Endothelial cell of umbilical vein (primary cell): ENCODE data around the gene HIVEP3. TPM values are rescaled to one million over a fixed set of nuclear protein-coding genes. Genes with fewer than 3 reads are reported as not detected.

Experiments used
- BruUV-seq: library from RNA; stranded (reverse); fragments of 400-500 nt; replicated peaks from 2 replicates; lab custom pipeline; 2021; lab: Mats Ljungman, UMichigan
- CTCF ChIA-PET: fragments of 300-600, 350-600 bp; sonication (Branson Sonifier 250); formaldehyde crosslinking; loops from one replicate; lab custom pipeline; 2021; ENCODE audit warnings: antibody characterized with exemption, inconsistent platforms; lab: Charles Lee
- POLR2A ChIA-PET: fragments of 300-600, 350-600 bp; sonication (Branson Sonifier 250); formaldehyde crosslinking; loops from one replicate; lab custom pipeline; 2021; ENCODE audit warnings: antibody characterized with exemption, inconsistent platforms; lab: Charles Lee
- DNase-seq: peaks from one replicate; pipeline ENCODE4 v3.0.0-alpha.2; 2011; ENCODE audit warnings: low read depth, low spot score
- FAIRE-seq: peaks from 2 replicates; lab custom pipeline; 2011; peaks lifted over from hg19 to GRCh38; lab: Jason Lieb, UNC
- H2AFZ ChIP-seq: 2 replicates; pipeline ENCODE4 v1.6.0; 2012; ENCODE audit warnings: low read depth, low read length, control low read depth, inconsistent platforms
- H3K27ac ChIP-seq: 2 replicates; pipeline ENCODE4 v1.5.1; 2011; ENCODE audit warnings: low read depth, mild to moderate bottlenecking, control low read depth, low read length, moderate library complexity; ENCODE audit not compliant: insufficient read depth
- H3K27me3 ChIP-seq, 2 experiments: 2 replicates each; pipeline versions ENCODE4 v1.6.0 to v1.6.1; 2011; ENCODE audit warnings: low read length in 2 of 2, mixed read lengths in 1 of 2; ENCODE audit not compliant: control insufficient read depth in 2 of 2, insufficient read depth in 2 of 2
- H3K36me3 ChIP-seq, 2 experiments: 2 replicates in 1 of 2; 3 replicates in 1 of 2; pipeline ENCODE4 v1.5.1; 2011; ENCODE audit warnings: low read length in 2 of 2, mild to moderate bottlenecking in 1 of 2, moderate library complexity in 1 of 2; ENCODE audit not compliant: control insufficient read depth in 2 of 2, insufficient read depth in 2 of 2; ENCODE audit errors: extremely low read depth in 1 of 2
- H3K4me1 ChIP-seq: 3 replicates; pipeline ENCODE4 v1.5.1; 2011; ENCODE audit warnings: mild to moderate bottlenecking, low read length; ENCODE audit not compliant: control insufficient read depth, insufficient read depth; ENCODE audit errors: extremely low read depth
- H3K4me2 ChIP-seq: 2 replicates; pipeline ENCODE4 v1.6.1; 2011; ENCODE audit warnings: low read length, control low read depth, mixed read lengths; ENCODE audit not compliant: insufficient read depth
- H3K4me3 ChIP-seq, 3 experiments: fragments of 200-600 bp in 1 of 3; sonication (generic), shearing (Covaris generic) in 1 of 3; replicated peaks in 1 of 3; 2 replicates each; pipeline ENCODE4 v1.5.1; 2011 to 2016; ENCODE audit warnings: control low read depth in 3 of 3, low read length in 3 of 3, mild to moderate bottlenecking in 2 of 3, inconsistent platforms in 1 of 3, low read depth in 1 of 3, moderate library complexity in 1 of 3; ENCODE audit not compliant: insufficient read depth in 1 of 3
- H3K79me2 ChIP-seq: 2 replicates; pipeline ENCODE4 v1.6.0; 2012; ENCODE audit warnings: low read length, inconsistent platforms; ENCODE audit not compliant: control insufficient read depth, insufficient read depth
- H3K9ac ChIP-seq: replicated peaks from 2 replicates; pipeline ENCODE3; 2011; ENCODE audit warnings: low read length, control low read depth; ENCODE audit not compliant: insufficient read depth; ENCODE audit errors: extremely low read depth
- H3K9me1 ChIP-seq: replicated peaks from 3 replicates; pipeline ENCODE4 v1.6.0; 2011; ENCODE audit warnings: mild to moderate bottlenecking, low read length; ENCODE audit not compliant: control insufficient read depth, insufficient read depth; ENCODE audit errors: extremely low read depth
- H3K9me3 ChIP-seq: replicated peaks from 2 replicates; pipeline ENCODE4 v1.5.1; 2012; ENCODE audit warnings: low read length, inconsistent platforms; ENCODE audit not compliant: control insufficient read depth, insufficient read depth
- H4K20me1 ChIP-seq: replicated peaks from 2 replicates; pipeline ENCODE3; 2011; ENCODE audit warnings: mild to moderate bottlenecking, low read length; ENCODE audit not compliant: control insufficient read depth, insufficient read depth; ENCODE audit errors: extremely low read depth
- CTCF ChIP-seq, 2 donors: IDR thresholded peaks; 1 replicate in 1 of 2; 2 replicates in 1 of 2; pipeline ENCODE4 v1.5.1; 2011; ENCODE audit warnings: low read length in 2 of 2, mild to moderate bottlenecking in 2 of 2, moderate library complexity in 2 of 2, control low read depth in 1 of 2, inconsistent platforms in 1 of 2, low read depth in 1 of 2; ENCODE audit not compliant: insufficient read depth in 1 of 2; ENCODE audit errors: extremely low read depth in 1 of 2
- EZH2 ChIP-seq: IDR thresholded peaks from 2 replicates; pipeline ENCODE4 v1.6.1; 2012; ENCODE audit warnings: borderline replicate concordance, low read depth, mild to moderate bottlenecking, moderate library complexity, low read length, inconsistent platforms; ENCODE audit not compliant: severe bottlenecking
- FOS ChIP-seq: IDR thresholded peaks from 2 replicates; pipeline ENCODE4 v1.6.1; 2011; ENCODE audit warnings: mild to moderate bottlenecking, low read length, moderate library complexity, borderline replicate concordance; ENCODE audit not compliant: insufficient read depth
- GATA2 ChIP-seq: IDR thresholded peaks from 2 replicates; pipeline ENCODE4 v1.7.0; 2011; ENCODE audit warnings: low read depth, mild to moderate bottlenecking, moderate library complexity, mixed read lengths, low read length; ENCODE audit not compliant: insufficient read length, insufficient read depth
- JUN ChIP-seq: IDR thresholded peaks from 2 replicates; pipeline ENCODE4 v1.6.1; 2011; ENCODE audit warnings: borderline replicate concordance, low read depth; ENCODE audit not compliant: insufficient read length, insufficient read depth
- MAX ChIP-seq: IDR thresholded peaks from 2 replicates; pipeline ENCODE4 v1.6.1; 2011; ENCODE audit not compliant: insufficient read depth, insufficient read length
- MYC ChIP-seq: IDR thresholded peaks from one replicate; pipeline ENCODE4 v1.6.1; 2011; ENCODE audit warnings: mild to moderate bottlenecking, low read depth, low read length
- POLR2A ChIP-seq: IDR thresholded peaks from 2 replicates; pipeline ENCODE4 v1.6.1; 2012; ENCODE audit warnings: low read depth, mild to moderate bottlenecking, control low read depth, low read length
- POLR2AphosphoS5 ChIP-seq: IDR thresholded peaks from 2 replicates; pipeline ENCODE4 v1.6.1; 2012; ENCODE audit warnings: low read depth, mild to moderate bottlenecking, control low read depth, low read length, moderate library complexity; ENCODE audit not compliant: insufficient read depth
- dilution Hi-C: fragments of 300-500 bp; cut with MboI; formaldehyde crosslinking; loops from one replicate; pipeline ENCODE4 v1.15.0; 2019; ENCODE audit warnings: low sequenced_read_pairs; ENCODE audit not compliant: extremely low pct_ligation_motif_present
- intact Hi-C: fragments of 100-400 bp; cut with micrococcal nuclease; formaldehyde crosslinking; loops from one replicate; pipeline ENCODE4 v1.10.0; 2022
- polyA plus RNA-seq, 4 experiments: library from polyadenylated mRNA; depleted of rRNA in 3 of 4; stranded (reverse) in 3 of 4; unstranded in 1 of 4; fragments of >200 nt; gene quantifications; 2 replicates each; pipeline versions ENCODE4 v1.2.1 to v1.2.3, GENCODE V29; 2011 to 2012; ENCODE audit warnings: missing spikeins in 1 of 4
- total RNA-seq: library from RNA; stranded (reverse); gene quantifications from 2 replicates; pipeline ENCODE4 v1.2.3, GENCODE V29; 2021

HIVEP3 gene
- total and polyA plus RNA-seq, 2 donors (not counting 3 experiments of a cell fraction or from before 2014, with no cell fraction given) = 3.4 to 4.0 TPM

GRCh38 chr1:41719590-41719989, 199.1 kb downstream of the HIVEP3 start:
- no peak for FAIRE-seq
- ChIA-PET CTCF (no interaction called here), POLR2A (no interaction called here)
- no peaks in the 10 kb centered on the region for H3K27me3 ChIP-seq
- no peak for TF ChIP-seq EZH2
- no peak for TF ChIP-seq CTCF (IDR thresholded peaks at IDR 0.05; ENCODE audit: extremely low read depth in 1 of 2, insufficient read depth in 1 of 2, low read depth in 1 of 2, low read length in 2 of 2)
- no peak for TF ChIP-seq FOS
- TF ChIP-seq GATA2 = no peak
- no peak for TF ChIP-seq POLR2A
- TF ChIP-seq MYC = no peak
- TF ChIP-seq JUN = no peak
- TF ChIP-seq POLR2AphosphoS5 = no peak
- no peak for TF ChIP-seq MAX
- no peak overlapping the region for H3K27ac ChIP-seq
- H3K36me3 ChIP-seq = no peaks in the 10 kb centered on the region
- H4K20me1 ChIP-seq = no peaks in the 10 kb centered on the region
- no peaks in the 10 kb centered on the region for H3K9me3 ChIP-seq
- no peak overlapping the region for H3K9ac ChIP-seq
- H3K4me1 ChIP-seq = peaks cover 16% of the 10 kb centered on the region
- no peak overlapping the region for H3K4me2 ChIP-seq
- DNase-seq = no peak
- dilution Hi-C loops (no loop called here), intact Hi-C loops (no loop called here)
- H3K9me1 ChIP-seq = no peaks in the 10 kb centered on the region
- H2AFZ ChIP-seq = no peak overlapping the region
- no peaks in the 10 kb centered on the region for H3K79me2 ChIP-seq
- BruUV-seq = no TSS peak
- H3K4me3 ChIP-seq = no peak overlapping the region
